Breast epithelium (tissue), 3 donors: ENCODE results near the gene OTUD3.

Experiments used
- CTCF ChIP-seq, 3 donors: fragments of 450-650 bp; IDR thresholded peaks; one replicate each; pipeline ENCODE4 v1.5.1; 2016 to 2017; ENCODE audit warnings: antibody characterized with exemption in 3 of 3, mild to moderate bottlenecking in 3 of 3, moderate library complexity in 3 of 3
- POLR2A ChIP-seq: fragments of 450-650 bp; IDR thresholded peaks from one replicate; pipeline ENCODE4 v1.6.1; 2016; ENCODE audit warnings: antibody characterized with exemption, mild to moderate bottlenecking, moderate library complexity
- POLR2AphosphoS5 ChIP-seq, 3 donors: sonication (generic); formaldehyde crosslinking; IDR thresholded peaks; one replicate each; pipeline ENCODE4 v1.6.1; 2017; ENCODE audit warnings: antibody characterized with exemption in 3 of 3

- no peak for TF ChIP-seq CTCF (IDR thresholded peaks at IDR 0.05)
- no peak for TF ChIP-seq POLR2AphosphoS5 (IDR thresholded peaks at IDR 0.05)
- no peak for TF ChIP-seq POLR2A
Observed at GRCh38 chr1:19879227-19879626, 3.0 kb upstream of the OTUD3 start.
